ENCODE results near the gene HSPB7. TPM values are rescaled to one million over a fixed set of nuclear protein-coding genes. Genes with fewer than 3 reads are reported as not detected.
"Not testable (repeated sequence)": the region's sequence is repeated elsewhere in the genome, so short reads cannot be mapped to it uniquely, and the experiment has no call there.

HSPB7 gene
- total RNA-seq, 4 donors from 2014 or later: 1.1 to 11.8 (median 3.7) TPM

DNA sequence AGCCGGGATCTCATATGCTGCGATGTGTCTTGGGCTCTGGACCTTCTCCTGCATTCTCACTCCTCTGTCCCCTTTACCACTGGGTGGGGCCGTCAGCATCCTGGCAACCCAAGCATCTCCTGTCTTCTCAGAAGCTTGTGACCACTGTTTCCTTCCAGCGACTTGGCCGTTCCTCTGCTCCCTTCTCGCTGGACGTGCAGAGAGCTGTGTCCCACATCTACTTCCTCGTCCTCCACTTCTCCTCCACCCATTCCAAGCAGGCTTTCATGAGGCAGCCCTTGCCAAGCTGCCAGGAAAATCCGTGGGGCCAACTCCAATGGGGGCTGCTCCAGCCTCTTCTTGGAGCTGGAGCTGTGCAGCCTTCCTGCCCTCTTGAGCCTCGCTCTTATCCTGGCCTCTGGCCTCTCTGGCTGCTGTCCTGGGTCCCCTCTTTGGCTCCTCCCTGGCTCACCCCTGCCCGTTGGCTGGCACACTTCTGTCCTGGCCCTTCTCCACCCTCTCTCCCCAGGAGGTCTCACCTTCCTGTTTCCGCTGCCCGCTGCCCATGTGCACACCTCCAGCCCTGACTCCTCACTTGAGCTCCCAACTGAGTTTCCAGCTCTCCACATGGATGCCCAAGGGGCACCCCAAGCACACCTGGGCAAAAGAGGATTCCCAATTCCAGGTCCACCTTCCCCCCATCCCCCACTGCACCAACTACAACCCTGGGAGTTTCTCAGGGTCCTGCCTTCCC, 46.9 kb upstream of the HSPB7 start:
- no peaks in the 10 kb centered on the region for H3K36me3 ChIP-seq
- H3K9me3 ChIP-seq: no peaks in the 10 kb centered on the region
- H3K4me1 ChIP-seq: peaks cover 0 to 28% (median 3%) of the 10 kb centered on the region in 3 donors
- 47 to 52% methylated on average over 13 of the region's 13 CpGs for WGBS, 2 donors
- peaks cover 0 to 10% (median 0%) of the 10 kb centered on the region in 4 donors for H3K27me3 ChIP-seq
- no peak for TF ChIP-seq POLR2A (IDR thresholded peaks at IDR 0.05)
- TF ChIP-seq, protein P1, sequence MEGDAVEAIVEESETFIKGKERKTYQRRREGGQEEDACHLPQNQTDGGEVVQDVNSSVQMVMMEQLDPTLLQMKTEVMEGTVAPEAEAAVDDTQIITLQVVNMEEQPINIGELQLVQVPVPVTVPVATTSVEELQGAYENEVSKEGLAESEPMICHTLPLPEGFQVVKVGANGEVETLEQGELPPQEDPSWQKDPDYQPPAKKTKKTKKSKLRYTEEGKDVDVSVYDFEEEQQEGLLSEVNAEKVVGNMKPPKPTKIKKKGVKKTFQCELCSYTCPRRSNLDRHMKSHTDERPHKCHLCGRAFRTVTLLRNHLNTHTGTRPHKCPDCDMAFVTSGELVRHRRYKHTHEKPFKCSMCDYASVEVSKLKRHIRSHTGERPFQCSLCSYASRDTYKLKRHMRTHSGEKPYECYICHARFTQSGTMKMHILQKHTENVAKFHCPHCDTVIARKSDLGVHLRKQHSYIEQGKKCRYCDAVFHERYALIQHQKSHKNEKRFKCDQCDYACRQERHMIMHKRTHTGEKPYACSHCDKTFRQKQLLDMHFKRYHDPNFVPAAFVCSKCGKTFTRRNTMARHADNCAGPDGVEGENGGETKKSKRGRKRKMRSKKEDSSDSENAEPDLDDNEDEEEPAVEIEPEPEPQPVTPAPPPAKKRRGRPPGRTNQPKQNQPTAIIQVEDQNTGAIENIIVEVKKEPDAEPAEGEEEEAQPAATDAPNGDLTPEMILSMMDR (IDR thresholded peaks at IDR 0.05): no peak
- no peak overlapping the region for H3K27ac ChIP-seq
- intact Hi-C loops (cut with DNase I): no loop called here
- DNase-seq: no peak
- no peak overlapping the region for H3K4me3 ChIP-seq

DNA sequence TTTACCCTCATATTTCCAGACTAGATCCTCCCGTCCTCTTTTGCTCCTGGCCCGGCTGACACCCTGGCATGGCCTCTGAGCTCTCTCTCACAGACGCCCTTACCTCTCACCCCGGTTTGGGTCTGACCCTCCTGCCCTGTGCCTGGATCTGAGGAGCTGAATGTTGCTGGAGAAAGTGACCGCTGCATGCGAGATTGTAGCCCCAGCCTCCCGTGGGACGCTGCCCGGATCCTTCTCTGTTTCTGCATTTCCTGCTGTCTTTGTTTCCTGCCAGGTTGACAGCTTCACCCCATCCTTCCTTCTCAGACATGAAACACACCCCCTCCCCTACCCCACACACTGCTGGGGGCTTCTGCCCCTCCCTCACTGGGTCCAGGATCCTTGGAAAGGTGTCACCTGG, 46.1 kb upstream of the HSPB7 start:
- Histone ChIP-seq H3K36me3 (no peaks in the 10 kb centered on the region), H3K9me3 (no peaks in the 10 kb centered on the region), H3K27me3 (peaks cover 0 to 10% (median 0%) of the 10 kb centered on the region in 4 donors), H3K4me3 (no peak overlapping the region), H3K4me1 (peaks cover 0 to 28% (median 3%) of the 10 kb centered on the region in 3 donors), H3K27ac (no peak overlapping the region)
- 67% methylated on average over 9 of the region's 9 CpGs for WGBS, 2 donors
- TF ChIP-seq POLR2A (IDR thresholded peaks at IDR 0.05): no peak
- TF ChIP-seq, protein P1 (IDR thresholded peaks at IDR 0.05): no peak
- no peak for DNase-seq
- intact Hi-C loops (cut with DNase I): no loop called here

DNA sequence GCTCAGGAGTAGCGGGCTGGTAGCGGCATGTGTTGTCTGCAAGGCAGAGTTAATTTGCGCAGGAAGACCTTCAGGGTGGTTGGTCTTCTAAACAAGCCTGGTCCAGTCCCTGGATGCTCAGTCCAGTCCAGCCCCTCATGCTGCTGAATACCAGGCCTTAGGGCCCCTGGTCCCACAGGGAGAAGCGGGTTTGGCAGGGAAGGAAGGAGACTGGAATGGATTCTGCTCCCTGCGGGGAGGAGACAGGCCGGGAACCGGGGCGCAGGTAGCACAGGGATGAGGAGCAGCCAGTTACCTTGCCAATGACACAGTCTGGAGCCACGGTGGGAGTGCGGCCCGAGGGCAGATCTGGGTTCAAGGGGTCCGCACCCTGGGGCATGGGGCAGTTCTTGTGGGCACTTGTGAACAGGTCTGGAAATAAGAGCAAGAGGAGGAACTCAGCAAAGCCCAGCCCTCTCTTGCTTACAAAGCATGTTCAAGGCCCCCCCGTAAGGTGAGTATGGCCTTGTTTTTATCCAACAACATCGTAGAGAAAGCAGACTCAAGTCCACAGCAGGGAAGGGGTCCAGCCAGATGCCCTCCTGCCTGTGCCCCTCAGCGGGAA, 45.5 kb upstream of the HSPB7 start:
- Histone ChIP-seq H3K27ac (no peak overlapping the region), H3K4me3 (no peak overlapping the region), H3K27me3 (peaks cover 0 to 10% (median 0%) of the 10 kb centered on the region in 4 donors), H3K4me1 (peaks cover 0 to 23% (median 0%) of the 10 kb centered on the region in 3 donors), H3K9me3 (no peaks in the 10 kb centered on the region), H3K36me3 (no peaks in the 10 kb centered on the region)
- intact Hi-C loops (cut with DNase I): no loop called here
- WGBS, 2 donors: 71 to 89% methylated on average over 9 to 14 of the region's 15 CpGs
- no peak for DNase-seq
- TF ChIP-seq POLR2A (IDR thresholded peaks at IDR 0.05): no peak
- TF ChIP-seq, protein P1 (IDR thresholded peaks at IDR 0.05): no peak

DNA sequence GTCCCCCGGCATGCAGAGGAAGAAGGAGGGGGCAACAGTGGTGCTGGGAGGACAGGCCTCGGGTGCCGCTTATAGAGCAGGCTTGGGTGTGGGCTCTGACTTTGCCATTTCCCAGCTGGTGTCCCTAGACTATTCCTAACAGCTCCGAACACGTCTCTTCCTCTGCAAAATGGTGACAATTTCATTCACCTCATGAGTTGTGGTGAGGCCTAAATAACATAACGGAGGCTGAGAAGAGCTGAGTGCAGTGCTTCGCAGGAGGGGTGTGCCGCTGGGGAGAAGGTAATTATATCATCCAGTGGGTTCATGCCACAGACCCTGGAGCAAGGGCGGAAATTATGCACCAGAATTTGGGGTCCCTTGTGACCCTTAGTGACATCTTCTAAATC, 44.8 kb upstream of the HSPB7 start:
- H3K36me3 ChIP-seq; intact Hi-C loops (cut with DNase I); H3K27me3 ChIP-seq; H3K4me3 ChIP-seq; DNase-seq; H3K9me3 ChIP-seq; H3K27ac ChIP-seq: not testable (repeated sequence)
- WGBS, 2 donors: 81 to 94% methylated on average over 6 to 9 of the region's 9 CpGs
- peaks cover 0 to 17% (median 0%) of the 10 kb centered on the region in 3 donors for H3K4me1 ChIP-seq

DNA sequence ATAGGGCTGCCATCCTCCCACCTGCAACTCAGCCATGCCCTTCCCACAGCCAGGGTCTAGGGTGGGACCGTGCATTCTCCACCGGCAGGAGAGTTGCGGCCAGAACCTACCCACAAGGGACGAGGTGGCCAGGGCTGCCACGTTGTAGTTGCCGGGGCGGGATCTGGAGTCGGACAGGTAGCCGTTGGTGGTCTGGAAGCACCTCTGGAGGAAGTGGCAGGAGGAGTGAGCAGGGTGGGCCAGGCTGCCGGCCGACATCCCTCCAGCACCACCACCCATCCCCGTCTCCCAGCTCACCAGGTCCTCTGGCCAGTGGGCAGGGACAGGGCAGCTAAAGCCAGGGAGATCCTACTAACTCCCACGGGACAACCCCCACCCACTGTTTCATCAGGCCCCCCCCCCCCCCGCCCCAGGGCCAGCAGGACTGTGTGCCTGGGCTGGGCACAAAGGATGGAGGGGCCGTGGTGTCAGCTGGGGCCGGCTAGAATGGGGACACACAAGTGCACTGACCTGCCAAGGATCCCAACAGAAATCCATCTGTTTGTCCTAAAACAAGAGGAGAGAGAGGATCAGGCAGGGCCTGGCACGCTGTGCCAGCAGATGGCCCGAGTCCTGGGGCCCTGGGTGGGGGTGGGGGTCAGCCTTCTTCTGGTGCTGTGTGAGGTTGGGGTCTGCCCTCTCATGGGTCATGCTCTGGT, 44.3 kb upstream of the HSPB7 start:
- not testable (repeated sequence) for DNase-seq
- 80% methylated on average over 2 of the region's 18 CpGs; no CpG with 5 or more reads in 1 of the 2 donors for WGBS, 2 donors

DNA sequence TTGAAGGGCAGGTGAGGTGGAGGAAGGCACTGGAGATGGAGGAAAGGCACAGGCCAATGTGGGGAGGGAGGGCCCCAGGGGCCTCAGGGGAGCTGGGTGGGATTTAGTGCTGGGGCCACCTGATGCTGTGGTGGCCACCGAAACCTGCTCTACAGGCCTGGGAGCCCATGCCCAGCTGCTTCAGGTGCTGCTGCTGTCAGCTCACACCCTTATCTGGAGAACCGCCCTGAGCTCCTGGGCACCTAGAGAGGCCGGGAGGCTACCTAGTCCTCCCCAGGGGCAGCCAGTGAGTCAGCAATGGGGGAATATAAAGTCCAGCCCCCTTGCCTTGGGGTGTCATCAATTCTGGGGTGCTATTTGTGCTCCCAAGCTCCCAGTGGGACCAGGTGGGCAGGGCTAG, 43.4 kb upstream of the HSPB7 start:
- Histone ChIP-seq H3K27me3 (peaks cover 0 to 10% (median 0%) of the 10 kb centered on the region in 4 donors), H3K9me3 (no peaks in the 10 kb centered on the region), H3K4me3 (no peak overlapping the region), H3K36me3 (no peaks in the 10 kb centered on the region), H3K27ac (no peak overlapping the region), H3K4me1 (peaks cover 0 to 9% (median 0%) of the 10 kb centered on the region in 3 donors)
- WGBS, 2 donors: 50 to 80% methylated on average over 1 of the region's 3 CpGs
- no peak for TF ChIP-seq POLR2A (IDR thresholded peaks at IDR 0.05)
- no peak for DNase-seq
- intact Hi-C loops (cut with DNase I): no loop called here

More for the DNA sequence above, 44.3 kb upstream of the HSPB7 start:
- intact Hi-C loops (cut with DNase I); H3K4me3 ChIP-seq; H3K9me3 ChIP-seq; H3K27me3 ChIP-seq; H3K36me3 ChIP-seq; H3K27ac ChIP-seq: not testable (repeated sequence)
- H3K4me1 ChIP-seq: peaks cover 0 to 16% (median 0%) of the 10 kb centered on the region in 3 donors

DNA sequence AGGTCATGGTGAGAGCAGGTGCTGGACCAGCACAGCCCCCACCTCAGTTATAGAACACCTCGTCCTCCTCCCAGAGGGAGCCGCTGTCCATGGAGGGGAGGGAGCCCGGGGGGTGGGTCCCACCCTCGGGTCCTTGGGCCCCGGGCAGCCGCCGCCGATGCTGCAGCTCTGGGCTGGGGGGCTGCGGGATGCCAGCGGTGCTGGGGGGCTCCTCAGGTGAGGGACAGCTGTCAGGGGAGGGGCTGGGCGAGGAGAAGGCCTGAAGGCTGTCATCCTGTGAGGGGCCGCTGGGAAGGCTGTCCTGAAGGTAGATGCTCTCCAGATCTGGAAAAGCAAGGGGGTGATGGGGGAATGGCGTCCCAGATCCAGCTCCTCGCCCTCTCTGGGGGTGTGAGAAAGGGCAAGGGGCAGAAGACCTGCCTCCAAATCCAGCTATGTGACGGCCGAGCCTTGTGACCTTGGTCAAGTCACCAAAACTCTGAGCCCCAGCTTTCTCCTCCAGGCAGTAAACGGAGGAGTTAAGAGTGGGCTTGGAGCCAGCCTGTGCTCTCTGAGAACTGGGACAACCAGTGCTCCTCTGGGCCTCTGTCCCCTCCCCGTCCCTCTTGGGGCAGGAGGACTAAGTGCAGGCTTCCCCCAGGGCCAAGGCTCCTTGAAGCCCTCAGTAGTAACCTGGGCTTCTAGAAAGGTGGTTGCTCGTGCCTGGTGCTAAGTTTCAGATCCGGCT, 40.7 kb upstream of the HSPB7 start:
- H3K27me3 ChIP-seq, DNase-seq, H3K27ac ChIP-seq, H3K9me3 ChIP-seq, H3K36me3 ChIP-seq, H3K4me3 ChIP-seq: not testable (repeated sequence)
- intact Hi-C loops (cut with DNase I): loop anchor here (10.0 kb wide), 1 partner anchor 54 kb away; the partner anchor contains the start of gene SRARP
- 100% methylated on average over 1 of the region's 20 CpGs; no CpG with 5 or more reads in 1 of the 2 donors for WGBS, 2 donors
- H3K4me1 ChIP-seq: peaks cover 0 to 16% (median 5%) of the 10 kb centered on the region in 3 donors

DNA sequence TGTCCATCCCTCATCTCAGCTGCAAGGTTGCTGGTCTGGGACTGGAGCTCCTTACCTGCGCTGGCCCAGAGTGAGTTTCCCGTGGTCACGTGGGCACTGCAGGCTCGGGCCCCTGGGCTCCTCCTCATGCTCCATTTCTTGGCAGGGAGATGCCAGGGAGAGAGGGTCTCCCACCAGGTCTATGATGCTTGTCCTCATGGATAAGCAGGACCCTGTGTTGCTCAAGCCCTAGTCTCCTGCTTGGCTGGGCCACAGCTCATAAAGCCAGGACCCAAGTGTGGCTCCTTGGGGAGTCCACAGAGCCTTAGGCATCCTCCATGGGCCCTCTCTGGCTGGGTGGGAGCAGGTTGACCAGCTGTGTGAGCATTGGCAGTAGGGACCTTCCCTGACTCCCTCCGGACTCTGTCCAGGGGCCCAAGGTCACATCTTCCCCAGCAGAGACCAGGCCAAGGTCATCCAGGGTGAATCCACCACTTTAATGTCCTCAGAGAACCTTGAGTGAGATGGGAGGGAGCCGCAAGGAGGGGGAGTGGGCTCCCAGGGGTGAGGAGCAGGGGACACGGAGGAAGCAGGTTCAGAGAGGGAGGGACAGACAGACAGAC, 39.6 kb upstream of the HSPB7 start:
- H3K4me1 ChIP-seq: peaks cover 0 to 16% (median 5%) of the 10 kb centered on the region in 3 donors
- not testable (repeated sequence) for H3K4me3 ChIP-seq, H3K36me3 ChIP-seq, H3K27ac ChIP-seq, H3K9me3 ChIP-seq, DNase-seq, H3K27me3 ChIP-seq
- 53 to 71% methylated on average over 6 to 7 of the region's 7 CpGs for WGBS, 2 donors
- intact Hi-C loops (cut with DNase I): loop anchor here (10.0 kb wide), 1 partner anchor 53 kb away; the partner anchor contains the start of gene SRARP

Data from esophagus squamous epithelium (tissue), 5 donors.